ENCODE measurements around the gene MTCH1. TPM values are rescaled to one million over a fixed set of nuclear protein-coding genes. Genes with fewer than 3 reads are reported as not detected.
A peak's percentile ranks its signal among the peaks of the same experiment; 100 is the strongest.

Gene MTCH1
- total RNA-seq, 2 donors from 2014 or later: 237 to 273 TPM

- no peaks in the 10 kb centered on the region for H3K27me3 ChIP-seq (replicated peaks; ENCODE audit: insufficient read depth)
- no peaks in the 10 kb centered on the region for H3K9me3 ChIP-seq
- H3K27ac ChIP-seq: no peak overlapping the region
- no peak overlapping the region for H3K4me3 ChIP-seq
- H3K36me3 ChIP-seq: peaks cover 39% of the 10 kb centered on the region
- DNase-seq (ENCODE audit: low spot score) (no peak), ATAC-seq (ENCODE audit: insufficient number of reproducible peaks, low FRiP score, low read depth) (no peak)
- TF ChIP-seq, protein P1, sequence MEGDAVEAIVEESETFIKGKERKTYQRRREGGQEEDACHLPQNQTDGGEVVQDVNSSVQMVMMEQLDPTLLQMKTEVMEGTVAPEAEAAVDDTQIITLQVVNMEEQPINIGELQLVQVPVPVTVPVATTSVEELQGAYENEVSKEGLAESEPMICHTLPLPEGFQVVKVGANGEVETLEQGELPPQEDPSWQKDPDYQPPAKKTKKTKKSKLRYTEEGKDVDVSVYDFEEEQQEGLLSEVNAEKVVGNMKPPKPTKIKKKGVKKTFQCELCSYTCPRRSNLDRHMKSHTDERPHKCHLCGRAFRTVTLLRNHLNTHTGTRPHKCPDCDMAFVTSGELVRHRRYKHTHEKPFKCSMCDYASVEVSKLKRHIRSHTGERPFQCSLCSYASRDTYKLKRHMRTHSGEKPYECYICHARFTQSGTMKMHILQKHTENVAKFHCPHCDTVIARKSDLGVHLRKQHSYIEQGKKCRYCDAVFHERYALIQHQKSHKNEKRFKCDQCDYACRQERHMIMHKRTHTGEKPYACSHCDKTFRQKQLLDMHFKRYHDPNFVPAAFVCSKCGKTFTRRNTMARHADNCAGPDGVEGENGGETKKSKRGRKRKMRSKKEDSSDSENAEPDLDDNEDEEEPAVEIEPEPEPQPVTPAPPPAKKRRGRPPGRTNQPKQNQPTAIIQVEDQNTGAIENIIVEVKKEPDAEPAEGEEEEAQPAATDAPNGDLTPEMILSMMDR (IDR thresholded peaks at IDR 0.05): no peak
- H3K4me1 ChIP-seq (ENCODE audit: control insufficient read depth in 1 of 2, low read depth in 2 of 2): peaks cover 24 to 37% of the 10 kb centered on the region in 2 donors
These were observed 5.9 kb downstream of the MTCH1 start for GRCh38 chr6:36980129-36980528.

DNA sequence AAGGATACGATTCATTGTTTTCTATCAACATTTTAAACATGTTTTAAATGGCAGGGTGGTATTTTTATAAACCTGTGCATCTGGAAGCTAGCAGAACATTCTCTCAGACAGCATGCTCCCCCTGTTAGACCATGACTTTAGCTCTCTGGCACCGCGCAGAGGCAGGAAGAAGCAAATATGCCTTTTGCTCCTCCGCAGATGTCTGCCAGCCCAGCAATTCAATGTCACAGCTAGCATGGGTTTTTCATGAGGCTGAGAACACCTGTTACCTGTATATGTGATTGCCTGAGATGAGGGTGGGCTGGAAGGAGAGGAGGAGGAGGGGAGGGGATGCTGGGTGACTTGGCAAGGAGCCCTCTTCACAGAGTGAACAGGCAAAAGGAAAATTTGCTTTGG, 6.7 kb downstream of the MTCH1 start:
- no peak for DNase-seq (ENCODE audit: low spot score)
- no peak overlapping the region for H3K27ac ChIP-seq

GRCh38 chr6:36978421-36979346, 7.3 kb downstream of the MTCH1 start:
- Histone ChIP-seq H3K4me1 (ENCODE audit: control insufficient read depth in 1 of 2, low read depth in 2 of 2) (peaks cover 15 to 27% of the 10 kb centered on the region in 2 donors), H3K4me3 (no peak overlapping the region), H3K9me3 (no peaks in the 10 kb centered on the region), H3K27me3 (replicated peaks; ENCODE audit: insufficient read depth) (no peaks in the 10 kb centered on the region), H3K27ac (no peak overlapping the region), H3K36me3 (peaks cover 54% of the 10 kb centered on the region)
- DNase-seq (ENCODE audit: low spot score) (no peak), ATAC-seq (ENCODE audit: insufficient number of reproducible peaks, low FRiP score, low read depth) (no peak)
- TF ChIP-seq, protein P1 (IDR thresholded peaks at IDR 0.05): no peak

More for the DNA sequence above, 6.7 kb downstream of the MTCH1 start:
- no peak for ATAC-seq (ENCODE audit: insufficient number of reproducible peaks, low FRiP score, low read depth)
- peaks cover 22 to 34% of the 10 kb centered on the region in 2 donors for H3K4me1 ChIP-seq (ENCODE audit: control insufficient read depth in 1 of 2, low read depth in 2 of 2)
- no peak overlapping the region for H3K4me3 ChIP-seq
- TF ChIP-seq, protein P1 (IDR thresholded peaks at IDR 0.05): peak; percentile 45
- peaks cover 47% of the 10 kb centered on the region for H3K36me3 ChIP-seq
- no peaks in the 10 kb centered on the region for H3K9me3 ChIP-seq
- no peaks in the 10 kb centered on the region for H3K27me3 ChIP-seq (replicated peaks; ENCODE audit: insufficient read depth)

DNA sequence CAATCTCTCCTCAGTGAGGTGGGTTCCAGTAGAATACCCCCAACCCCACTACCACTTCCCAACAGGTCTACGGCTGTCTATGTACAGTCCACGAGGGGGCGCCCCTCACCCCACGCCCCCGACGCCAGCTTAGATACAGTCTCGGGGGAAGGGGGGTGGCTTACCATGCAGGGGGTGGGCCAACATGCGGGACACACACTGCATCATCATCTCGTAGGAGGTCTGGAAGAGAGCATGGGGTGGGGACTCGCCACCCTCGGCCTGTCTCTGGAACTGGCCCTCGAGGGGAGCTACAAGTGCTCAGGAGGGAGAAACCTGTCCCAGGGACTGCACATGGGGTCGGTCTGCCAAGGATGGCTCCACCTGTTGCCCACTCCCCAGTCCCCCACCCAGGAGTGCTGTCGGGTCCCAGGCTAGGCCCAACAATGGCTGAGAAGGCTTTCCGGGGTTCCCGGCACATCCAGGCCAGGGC, 8.5 kb downstream of the MTCH1 start:
- ATAC-seq (ENCODE audit: insufficient number of reproducible peaks, low FRiP score, low read depth): no peak
- H3K36me3 ChIP-seq: peaks cover 63% of the 10 kb centered on the region
- DNase-seq (ENCODE audit: low spot score): no peak
- H3K27me3 ChIP-seq (replicated peaks; ENCODE audit: insufficient read depth): no peaks in the 10 kb centered on the region
- TF ChIP-seq, protein P1 (IDR thresholded peaks at IDR 0.05): peak; percentile 21
- peaks cover 4 to 15% of the 10 kb centered on the region in 2 donors for H3K4me1 ChIP-seq (ENCODE audit: control insufficient read depth in 1 of 2, low read depth in 2 of 2)
- H3K4me3 ChIP-seq: no peak overlapping the region
- H3K27ac ChIP-seq: no peak overlapping the region
- H3K9me3 ChIP-seq: no peaks in the 10 kb centered on the region

- no peak overlapping the region for H3K4me3 ChIP-seq
- TF ChIP-seq, protein P1 (IDR thresholded peaks at IDR 0.05): no peak
- H3K27ac ChIP-seq: no peak overlapping the region
- peaks cover under 1 to 13% of the 10 kb centered on the region in 2 donors for H3K4me1 ChIP-seq (ENCODE audit: control insufficient read depth in 1 of 2, low read depth in 2 of 2)
- H3K9me3 ChIP-seq: no peaks in the 10 kb centered on the region
- no peaks in the 10 kb centered on the region for H3K27me3 ChIP-seq (replicated peaks; ENCODE audit: insufficient read depth)
- H3K36me3 ChIP-seq: peaks cover 67% of the 10 kb centered on the region
- no peak for ATAC-seq (ENCODE audit: insufficient number of reproducible peaks, low FRiP score, low read depth)
- no peak for DNase-seq (ENCODE audit: low spot score)
These were observed 9.1 kb downstream of the MTCH1 start for GRCh38 chr6:36976931-36977330.

Measured in thoracic aorta (tissue), 2 donors.